Measurements from ENCODE around the gene TRPM8.

GRCh38 chr2:233980955-233981561, 63.9 kb downstream of the TRPM8 start:
- TF ChIP-seq CTCF (IDR thresholded peaks at IDR 0.05): no peak
- no peak for TF ChIP-seq POLR2A (IDR thresholded peaks at IDR 0.05)

All from right lobe of liver (tissue), 4 donors.